Heart right ventricle (tissue), 16 donors: ENCODE results near the gene ECEL1. TPM values are rescaled to one million over a fixed set of nuclear protein-coding genes. Genes with fewer than 3 reads are reported as not detected.
"Not testable (repeated sequence)": the region's sequence is repeated elsewhere in the genome, so short reads cannot be mapped to it uniquely, and the experiment has no call there.

ENCODE experiments used
- ATAC-seq, 8 donors: fragments of 200-7000 bp; cut with Tn5 transposase; one replicate each; pipeline ENCODE4 v1.9.1; 2020; ENCODE audit warnings: mild to moderate bottlenecking in 8 of 8, moderate library complexity in 8 of 8, moderate number of reproducible peaks in 1 of 8
- DNase-seq, 2 donors: peaks; one replicate each; pipeline ENCODE4 v3.0.0-alpha.2; 2020
- H3K27ac ChIP-seq, 10 donors: fragments of 200-600 bp; sonication (generic) in 2 of 10; one replicate each; pipeline versions ENCODE4 v1.5.0 to v1.8.0; 2020 to 2022; ENCODE audit warnings: mild to moderate bottlenecking in 3 of 10
- H3K27me3 ChIP-seq, 7 donors: fragments of 200-600 bp; one replicate each; pipeline ENCODE4 v1.8.0; 2021 to 2022; ENCODE audit warnings: mild to moderate bottlenecking in 2 of 7
- H3K36me3 ChIP-seq, 9 donors: fragments of 200-600 bp; sonication (generic) in 1 of 9; one replicate each; pipeline versions ENCODE4 v1.5.0 to v1.8.0; 2020 to 2022; ENCODE audit warnings: mild to moderate bottlenecking in 2 of 9
- H3K4me1 ChIP-seq, 9 donors: fragments of 200-600 bp; sonication (generic) in 1 of 9; one replicate each; pipeline versions ENCODE4 v1.5.0 to v1.8.0; 2020 to 2022; ENCODE audit warnings: mild to moderate bottlenecking in 4 of 9
- H3K4me3 ChIP-seq, 10 donors: fragments of 200-600 bp; sonication (generic) in 2 of 10; one replicate each; pipeline versions ENCODE4 v1.5.0 to v1.8.0; 2020 to 2022; ENCODE audit warnings: mild to moderate bottlenecking in 7 of 10, moderate library complexity in 2 of 10
- H3K9me3 ChIP-seq, 11 donors: fragments of 200-600 bp in 10 of 11; sonication (generic) in 2 of 11; one replicate each; pipeline versions ENCODE4 v1.5.0 to v1.8.0; 2013 to 2022; ENCODE audit warnings: mild to moderate bottlenecking in 2 of 11, control low read depth in 1 of 11, moderate library complexity in 1 of 11
- WGBS, 2 donors: extraction: QIAGEN DNeasy Blood & Tissue Kit; methylation state at CpG; one replicate each; pipeline ENCODE4 v1.1.7; 2013; ENCODE audit warnings: inconsistent platforms in 1 of 2; 5-methylcytosine and 5-hydroxymethylcytosine counted together
- intact Hi-C, 10 donors: fragments of 100-400 bp; cut with DNase I; formaldehyde crosslinking; loops; one replicate each; pipeline versions ENCODE4 v1.11.1 to v1.14.2; 2022
- polyA plus RNA-seq, 2 donors: library from polyadenylated mRNA; stranded (reverse); fragments of 200-250 nt; gene quantifications; one replicate each; pipeline ENCODE4 v1.2.3, GENCODE V29; 2013
- total RNA-seq, 10 donors: library from RNA; stranded (reverse); fragmentation: NEBNext Ultra II Directional in 3 of 10; extraction: Animal tissue kit (Norgen Biotek cat#: 25700) in 3 of 10; gene quantifications; one replicate each; pipeline versions ENCODE4 v1.2.1 to v1.2.4, GENCODE V29; 2021 to 2023
- TF ChIP-seq, protein P1 (sequence below), 9 donors: fragments of 200-600 bp; sonication (generic) in 2 of 9; IDR thresholded peaks; one replicate each; pipeline versions ENCODE4 v1.5.0 to v1.8.0; 2021 to 2022; ENCODE audit warnings: antibody characterized with exemption in 9 of 9, mild to moderate bottlenecking in 5 of 9, moderate library complexity in 1 of 9
- donor health status: Arrhythmogenic right ventricular cardiomyopathy.
- donor health status: ischemic (EF 13 %, LVEDD 7.1; RV severe dilation, severe dysfunction).
- donor health status: healthy with polysubstance abuse.
- donor health status: DM: no; HTN: yes; CAD: no.
- donor health status: DM: no; HTN: no; CAD: no.
- donor health status: ischemic (EF 25% LVEDD 6.9; RV normal size, moderate dysfunction).
- donor health status: ischemic (EF 25% LVEDD 5.7; RV mildly dilated, moderate dysfunction).
- donor health status: healthy.
- donor health status: DM: yes; HTN: yes; CAD: no.
- donor health status: Ischemic cardiomyopathy.
- donor health status: ischemic (EF 35%, LVEDD 5.7; RV mildly dilated, moderate dysfunction).
- donor health status: nonischemic (EF 11% LVEDD 7.7; RV severe dilation, severe dysfunction).
- donor health status: DM: yes; HTN: yes; CAD: no.
- donor health status: PGD.
- donor health status: ischemic (EF 29% LVEDD 5.4; RV normal size, mild dysfunction).
- donor health status: nonischemic (EF 23%, LVEDD 6.1; RV moderate dilation, normal function).

ECEL1 gene
- total and polyA plus RNA-seq, 12 donors: 0.23 to 1.5 (median 0.39) TPM; not detected in 8

DNA sequence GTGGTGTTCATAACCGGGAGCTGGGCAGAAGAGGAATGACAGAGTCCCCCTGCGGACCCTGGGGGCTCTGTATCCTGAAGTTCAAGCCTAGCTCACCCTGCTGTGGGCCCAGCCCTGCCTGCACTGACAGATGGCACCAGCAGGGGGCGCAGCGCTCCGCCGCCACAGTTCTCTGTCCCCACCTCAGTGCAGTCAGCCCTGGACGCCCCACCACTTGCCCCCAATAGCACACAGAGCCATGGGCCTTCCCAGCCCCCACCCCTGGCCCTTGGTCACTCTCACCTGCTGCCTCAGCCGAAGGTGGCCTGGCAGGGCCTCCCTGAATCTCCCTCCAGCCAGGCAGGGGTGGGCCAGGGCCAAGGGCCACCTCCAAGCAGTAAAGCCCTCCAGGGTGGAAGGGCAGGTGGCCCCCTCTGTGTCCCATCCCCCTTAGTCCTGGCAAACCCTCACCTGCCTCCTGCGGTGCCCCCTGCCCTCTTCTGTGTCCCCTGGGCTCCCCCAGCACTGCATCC lies 41.3 kb downstream of the ECEL1 start:
- DNase-seq, H3K4me1 ChIP-seq, H3K27ac ChIP-seq, H3K27me3 ChIP-seq, H3K9me3 ChIP-seq, H3K36me3 ChIP-seq, H3K4me3 ChIP-seq: not testable (repeated sequence)
- TF ChIP-seq, protein P1, sequence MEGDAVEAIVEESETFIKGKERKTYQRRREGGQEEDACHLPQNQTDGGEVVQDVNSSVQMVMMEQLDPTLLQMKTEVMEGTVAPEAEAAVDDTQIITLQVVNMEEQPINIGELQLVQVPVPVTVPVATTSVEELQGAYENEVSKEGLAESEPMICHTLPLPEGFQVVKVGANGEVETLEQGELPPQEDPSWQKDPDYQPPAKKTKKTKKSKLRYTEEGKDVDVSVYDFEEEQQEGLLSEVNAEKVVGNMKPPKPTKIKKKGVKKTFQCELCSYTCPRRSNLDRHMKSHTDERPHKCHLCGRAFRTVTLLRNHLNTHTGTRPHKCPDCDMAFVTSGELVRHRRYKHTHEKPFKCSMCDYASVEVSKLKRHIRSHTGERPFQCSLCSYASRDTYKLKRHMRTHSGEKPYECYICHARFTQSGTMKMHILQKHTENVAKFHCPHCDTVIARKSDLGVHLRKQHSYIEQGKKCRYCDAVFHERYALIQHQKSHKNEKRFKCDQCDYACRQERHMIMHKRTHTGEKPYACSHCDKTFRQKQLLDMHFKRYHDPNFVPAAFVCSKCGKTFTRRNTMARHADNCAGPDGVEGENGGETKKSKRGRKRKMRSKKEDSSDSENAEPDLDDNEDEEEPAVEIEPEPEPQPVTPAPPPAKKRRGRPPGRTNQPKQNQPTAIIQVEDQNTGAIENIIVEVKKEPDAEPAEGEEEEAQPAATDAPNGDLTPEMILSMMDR (IDR thresholded peaks at IDR 0.05): peak in 6 of 9 donors; percentile 13 to 53 (median 36)
- 27 to 35% methylated on average over 6 to 7 of the region's 9 CpGs for WGBS, 2 donors
- intact Hi-C loops: loop anchor here in 7 of 10 donors (2.0 to 10.0 kb wide), 4 partner anchors 72 to 78 kb away; partner anchors contain the start of genes PRSS56 (in 4 of the 7) and CHRND (in 1 of the 7)
- ATAC-seq: peak in 4 of 8 donors; percentile 29 to 44 (median 42)

DNA sequence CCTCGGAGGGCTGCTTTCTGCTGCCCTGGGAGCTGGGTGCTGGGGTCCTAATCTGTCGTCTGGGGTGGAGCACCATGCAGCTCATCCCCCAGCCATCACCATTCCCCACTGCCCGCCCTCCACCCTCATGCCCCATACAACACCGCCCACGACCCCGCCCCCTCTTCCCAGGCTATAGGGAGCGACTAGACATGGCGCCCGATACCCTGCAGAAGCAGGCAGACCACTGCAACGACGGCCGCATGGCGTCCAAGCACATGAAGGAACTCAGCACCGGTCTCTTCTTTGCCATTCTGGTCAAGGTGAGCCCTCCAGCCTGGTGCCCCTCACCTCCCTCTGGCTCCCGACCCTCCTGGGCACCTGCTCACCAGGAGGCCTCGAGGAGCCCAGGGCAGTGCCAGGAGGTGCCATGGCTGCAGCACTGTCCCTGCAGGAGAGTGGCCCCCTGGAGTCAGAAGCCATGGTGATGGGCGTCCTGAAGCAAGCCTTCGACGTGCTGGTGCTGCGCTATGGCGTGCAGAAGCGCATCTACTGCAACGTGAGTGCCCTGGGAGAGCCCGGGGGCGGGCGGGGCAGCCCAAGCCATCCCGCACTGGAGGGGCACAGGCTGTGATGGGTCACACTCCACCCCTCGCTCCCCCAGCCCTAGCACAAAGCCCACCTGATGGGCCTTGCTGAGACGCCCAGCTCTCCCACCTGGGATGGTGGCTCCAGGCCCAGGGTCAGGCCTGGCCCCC lies 42.3 kb downstream of the ECEL1 start:
- H3K27ac ChIP-seq, DNase-seq, ATAC-seq, H3K36me3 ChIP-seq, H3K4me1 ChIP-seq, H3K9me3 ChIP-seq, H3K4me3 ChIP-seq, H3K27me3 ChIP-seq: not testable (repeated sequence)
- WGBS, 2 donors: 79 to 86% methylated on average over 26 to 27 of the region's 29 CpGs
- intact Hi-C loops: loop anchor here in 5 of 10 donors (2.0 to 10.0 kb wide), 3 partner anchors 77 to 79 kb away; partner anchors contain the start of genes PRSS56 (in 4 of the 5) and CHRND (in 1 of the 5)

DNA sequence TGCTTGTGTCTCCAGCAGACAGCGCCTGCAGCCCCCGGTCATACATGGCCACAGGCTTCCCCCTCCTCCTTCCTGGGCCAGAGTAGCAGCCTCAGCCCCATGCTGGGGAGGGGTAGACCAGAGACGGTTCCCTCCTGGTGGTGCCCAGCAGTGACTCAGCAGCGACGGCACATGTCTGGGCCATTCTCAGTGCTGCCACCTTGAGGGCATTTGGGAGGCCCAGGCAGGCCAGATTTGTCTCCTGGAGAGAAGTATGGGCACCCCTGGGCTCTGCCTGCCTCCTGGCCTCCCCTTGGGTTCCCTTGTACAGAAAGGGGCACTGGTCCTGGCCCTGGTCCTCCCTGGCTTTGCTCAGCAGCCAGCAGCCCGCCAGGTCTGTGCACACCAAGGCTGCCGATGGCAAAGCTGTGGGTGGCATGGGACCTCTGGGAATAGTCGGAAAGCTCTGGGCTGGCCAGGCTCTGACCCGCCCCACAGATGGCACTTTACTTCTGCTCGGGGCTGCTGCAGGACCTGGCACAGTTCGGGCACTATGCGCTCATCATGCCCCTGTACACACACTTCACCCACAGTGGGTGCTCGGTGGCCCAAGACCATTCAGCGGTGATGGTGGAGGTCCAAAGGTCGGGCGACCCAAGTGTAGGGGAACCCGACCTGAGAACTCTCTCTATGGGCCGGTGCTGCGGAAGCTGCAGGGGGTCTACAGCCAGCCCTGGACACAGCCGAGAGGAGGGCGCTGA lies 43.1 kb downstream of the ECEL1 start:
- peaks cover 0 to 8% (median 0%) of the 10 kb centered on the region in 7 donors for H3K27me3 ChIP-seq
- TF ChIP-seq, protein P1 (IDR thresholded peaks at IDR 0.05): peak in 8 of 9 donors; percentile 21 to 68 (median 50)
- intact Hi-C loops: loop anchor here in 8 of 10 donors (2.0 to 10.0 kb wide), 4 partner anchors 78 to 537 kb away; partner anchors contain the start of genes PRSS56 (in 6 of the 8) and CHRND (in 1 of the 8)
- no peaks in the 10 kb centered on the region for H3K9me3 ChIP-seq
- peaks cover 0 to 11% (median 0%) of the 10 kb centered on the region in 9 donors for H3K4me1 ChIP-seq
- no peak for DNase-seq
- no peaks in the 10 kb centered on the region for H3K36me3 ChIP-seq
- H3K27ac ChIP-seq: no peak overlapping the region
- 79 to 80% methylated on average over 21 of the region's 21 CpGs for WGBS, 2 donors
- H3K4me3 ChIP-seq: no peak overlapping the region
- no peak for ATAC-seq

DNA sequence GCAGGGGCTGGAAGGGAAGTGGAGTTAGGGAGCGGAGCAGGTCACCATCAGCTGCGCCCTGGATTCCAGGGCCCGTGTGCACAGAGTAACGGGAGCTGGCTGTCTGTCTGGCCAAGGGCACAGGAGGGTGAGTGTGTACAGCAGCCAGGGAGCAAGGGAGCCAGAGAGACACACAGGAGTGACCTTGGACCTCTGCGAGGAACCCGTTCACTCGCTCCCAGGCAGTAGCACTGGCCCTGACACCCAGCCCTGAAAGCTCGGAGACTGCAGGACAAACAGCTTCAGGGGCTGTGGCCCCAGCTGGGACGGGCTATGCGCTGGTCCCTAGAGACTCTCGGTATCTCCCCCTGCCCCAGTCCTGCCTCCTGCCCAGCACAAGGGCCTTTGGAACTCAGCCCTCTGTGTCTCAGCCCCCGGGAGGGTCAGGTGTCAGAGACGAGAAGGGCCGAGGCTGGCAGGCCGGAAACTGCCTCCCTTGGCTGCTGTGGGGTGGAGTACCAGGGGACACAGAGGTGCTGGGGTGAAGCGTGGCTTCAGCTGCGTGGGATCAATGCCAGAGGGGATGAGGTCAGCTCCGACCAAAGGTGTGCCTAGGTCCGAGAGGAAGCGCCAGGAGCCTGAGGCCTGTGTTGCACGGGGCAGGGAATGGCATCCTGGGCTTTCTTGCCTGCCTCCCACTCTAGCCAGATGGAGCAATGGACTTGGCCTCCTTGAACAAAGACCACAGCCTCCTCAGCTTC lies 43.8 kb downstream of the ECEL1 start:
- not testable (repeated sequence) for H3K4me3 ChIP-seq, H3K36me3 ChIP-seq, H3K9me3 ChIP-seq, H3K27ac ChIP-seq, DNase-seq
- intact Hi-C loops: loop anchor here in 5 of 10 donors (2.0 to 10.0 kb wide), 4 partner anchors 78 to 537 kb away; partner anchors contain the start of genes PRSS56 (in 3 of the 5) and CHRND (in 1 of the 5)
- H3K4me1 ChIP-seq: peaks cover 0 to 11% (median 0%) of the 10 kb centered on the region in 9 donors
- WGBS, 2 donors: 67 to 87% methylated on average over 13 to 14 of the region's 21 CpGs
- H3K27me3 ChIP-seq: peaks cover 0 to 14% (median 0%) of the 10 kb centered on the region in 7 donors
- ATAC-seq: peak in 2 of 8 donors; percentile 9 to 13

DNA sequence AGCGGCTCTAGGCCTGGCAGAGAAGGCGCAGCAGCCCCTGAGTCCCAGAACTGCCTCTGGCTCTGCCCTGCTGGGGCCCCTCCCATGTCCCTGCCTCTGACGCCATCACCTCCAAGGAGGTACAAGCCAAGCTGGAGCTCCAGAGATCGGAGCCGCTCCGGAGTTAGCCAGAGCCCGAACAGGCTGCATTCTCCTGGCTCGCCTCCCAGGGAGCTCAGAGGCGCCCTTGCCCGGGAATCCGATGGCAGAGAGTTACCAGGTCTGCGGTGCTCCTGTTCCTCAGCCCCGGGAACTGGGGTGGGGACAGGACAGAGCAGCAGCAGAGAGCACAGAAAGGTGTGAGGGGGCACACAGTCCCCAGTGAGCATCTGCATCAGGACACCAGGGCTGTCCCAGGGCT lies 44.6 kb downstream of the ECEL1 start:
- H3K36me3 ChIP-seq, DNase-seq, H3K27ac ChIP-seq, H3K4me3 ChIP-seq, H3K9me3 ChIP-seq: not testable (repeated sequence)
- ATAC-seq: peak in 7 of 8 donors; percentile 11 to 70 (median 34)
- H3K4me1 ChIP-seq: peaks cover 0 to 11% (median 0%) of the 10 kb centered on the region in 9 donors
- 76 to 86% methylated on average over 7 to 9 of the region's 13 CpGs for WGBS, 2 donors
- intact Hi-C loops: loop anchor here in 4 of 10 donors (5.0 to 10.0 kb wide), 3 partner anchors 79 to 536 kb away; partner anchors contain the start of genes PRSS56 (in 3 of the 4) and CHRND (in 1 of the 4)
- peaks cover 0 to 15% (median 0%) of the 10 kb centered on the region in 7 donors for H3K27me3 ChIP-seq

DNA sequence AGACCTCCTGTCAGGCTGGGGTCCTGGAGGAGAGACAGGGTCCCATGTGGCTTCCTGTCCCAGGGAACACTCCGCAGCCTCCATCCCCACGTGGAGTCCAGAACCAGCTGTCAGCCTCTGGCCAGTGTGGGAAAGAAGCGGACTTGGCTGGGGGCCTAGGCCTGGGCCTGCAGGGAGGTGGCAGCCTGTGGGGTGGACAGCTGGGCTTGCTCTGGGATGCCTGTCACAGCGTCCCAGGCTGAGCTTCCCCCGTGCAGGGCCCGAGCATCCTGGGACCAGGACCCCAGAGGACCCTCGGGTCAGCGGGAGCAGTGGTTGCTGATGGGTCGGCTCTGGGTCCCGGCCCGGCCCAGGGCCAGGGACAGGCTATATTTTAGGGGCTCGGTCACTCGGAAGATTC lies 45.2 kb downstream of the ECEL1 start:
- Histone ChIP-seq H3K27me3 (peaks cover 0 to 15% (median 0%) of the 10 kb centered on the region in 7 donors), H3K4me1 (peaks cover 0 to 11% (median 0%) of the 10 kb centered on the region in 9 donors)
- intact Hi-C loops: loop anchor here in 4 of 10 donors (5.0 to 10.0 kb wide), 3 partner anchors 80 to 535 kb away; partner anchors contain the start of genes PRSS56 (in 3 of the 4) and CHRND (in 1 of the 4)
- H3K36me3 ChIP-seq, H3K9me3 ChIP-seq, DNase-seq, H3K4me3 ChIP-seq, H3K27ac ChIP-seq: not testable (repeated sequence)
- 55 to 61% methylated on average over 12 to 13 of the region's 13 CpGs for WGBS, 2 donors
- peak in 7 of 8 donors; percentile 9 to 49 (median 19) for ATAC-seq

DNA sequence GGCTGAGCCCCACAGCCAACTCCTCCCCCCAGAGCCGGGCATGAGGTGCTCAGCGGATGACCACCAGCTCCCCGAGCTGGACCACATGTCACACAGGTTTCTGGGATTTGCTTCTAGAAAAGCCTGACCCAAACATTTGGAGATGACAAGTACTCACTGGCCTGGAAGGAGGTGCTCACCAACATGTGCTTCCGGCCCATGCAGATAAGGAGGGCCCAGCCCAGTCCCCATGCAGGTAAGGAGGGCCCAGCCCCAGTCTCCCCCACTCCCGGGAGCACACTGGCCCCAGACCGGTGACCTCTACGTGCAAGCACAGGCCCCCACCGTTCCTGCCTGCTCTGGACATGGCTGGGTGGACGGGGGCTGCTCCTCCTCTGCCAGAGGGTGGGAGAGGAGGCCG lies 45.7 kb downstream of the ECEL1 start:
- H3K4me1 ChIP-seq: peaks cover 0 to 11% (median 0%) of the 10 kb centered on the region in 9 donors
- DNase-seq, ATAC-seq, H3K9me3 ChIP-seq, H3K36me3 ChIP-seq, H3K4me3 ChIP-seq, H3K27ac ChIP-seq: not testable (repeated sequence)
- peaks cover 0 to 15% (median under 1%) of the 10 kb centered on the region in 7 donors for H3K27me3 ChIP-seq
- intact Hi-C loops: loop anchor here in 6 of 10 donors (2.0 to 10.0 kb wide), 4 partner anchors 80 to 535 kb away; partner anchors contain the start of genes PRSS56 (in 3 of the 6) and CHRND (in 1 of the 6)
- WGBS, 2 donors: 80 to 84% methylated on average over 9 of the region's 10 CpGs
